GM19395 (cell line): Measurements from ENCODE around the gene IGSF8.
A peak's percentile ranks its signal among the peaks of the same experiment; 100 is the strongest.

Source experiments
- ATAC-seq: cut with Tn5 transposase; IDR thresholded peaks from one replicate; pipeline ENCODE4 v1.9.1; 2021; ENCODE audit warnings: mild to moderate bottlenecking, moderate library complexity; ENCODE audit not compliant: unreplicated experiment

Gene IGSF8

DNA sequence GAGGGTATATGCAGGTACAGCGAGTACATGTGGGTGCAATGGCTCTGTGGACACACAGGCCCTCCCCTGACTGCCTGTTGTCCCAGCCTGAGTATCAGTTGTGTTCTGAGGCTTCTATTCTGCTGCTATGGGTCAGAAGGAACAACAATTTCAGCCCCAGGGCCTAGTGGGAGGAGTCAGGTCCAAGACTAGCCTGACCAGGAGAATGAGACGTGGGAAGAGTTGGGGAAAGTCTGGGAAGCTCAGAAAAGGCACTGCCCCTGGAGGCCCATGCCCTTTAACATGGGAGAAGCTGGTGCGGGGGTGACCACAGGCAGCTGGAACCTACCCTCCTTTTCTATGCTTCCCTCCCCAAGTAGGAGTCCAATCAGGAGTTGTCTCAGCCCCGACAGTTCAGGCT, 7.7 kb downstream of the IGSF8 start:
- no peak for ATAC-seq

- ATAC-seq, result no peak
Measured at GRCh38 chr1:160089883-160090282, 8.5 kb downstream of the IGSF8 start.

- no peak for ATAC-seq
Measured at GRCh38 chr1:160087118-160087662, 11.2 kb downstream of the IGSF8 start.

DNA sequence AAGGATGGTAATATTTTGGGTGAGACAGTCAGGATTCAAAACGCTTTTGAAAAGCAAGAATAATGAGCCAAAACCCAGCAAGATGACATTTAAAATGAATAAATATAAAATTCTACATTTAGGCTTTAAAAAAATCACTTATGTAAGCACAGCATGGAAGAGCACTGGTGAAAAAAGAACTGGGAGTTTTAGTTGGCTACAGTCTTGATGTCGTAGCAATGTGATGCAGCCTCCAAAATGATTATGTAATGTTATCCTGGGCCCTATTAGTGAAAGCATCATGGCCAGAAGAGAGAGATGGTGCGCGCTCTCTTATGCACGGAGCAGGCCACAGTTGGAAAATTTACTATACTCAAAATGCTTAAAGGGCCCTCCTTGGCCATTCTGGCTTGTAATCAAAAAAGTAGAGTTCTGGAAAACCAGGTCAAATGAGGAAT, 11.9 kb downstream of the IGSF8 start:
- no peak for ATAC-seq

GRCh38 chr1:160085686-160086455, 12.5 kb downstream of the IGSF8 start:
- no peak for ATAC-seq

DNA sequence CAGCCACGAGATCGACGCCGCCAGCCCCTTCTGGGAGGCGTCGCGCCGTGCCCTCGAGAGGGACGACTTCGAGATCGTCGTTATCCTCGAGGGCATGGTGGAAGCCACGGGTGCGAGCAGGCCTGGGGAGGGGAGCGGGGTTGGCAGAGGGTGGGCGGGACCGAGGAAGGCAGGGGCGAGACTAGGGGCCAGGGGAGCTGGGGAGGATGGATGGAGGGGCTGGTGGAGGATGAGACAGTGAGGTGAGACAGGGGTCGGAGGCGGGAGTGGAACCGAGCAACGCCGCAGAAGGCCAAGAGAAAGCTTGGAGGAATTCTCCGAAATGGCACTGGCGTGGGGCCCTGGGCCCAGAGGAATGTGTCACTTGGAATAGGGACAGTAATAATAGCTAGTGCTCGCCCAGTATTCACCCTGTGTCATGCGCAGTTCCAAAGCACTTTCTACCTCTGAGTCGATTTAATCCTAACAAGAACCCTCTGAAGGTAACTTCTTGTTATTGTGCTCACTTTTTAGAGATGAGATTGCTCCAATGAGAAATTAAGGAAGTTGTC, 13.6 kb downstream of the IGSF8 start:
- no peak for ATAC-seq

DNA sequence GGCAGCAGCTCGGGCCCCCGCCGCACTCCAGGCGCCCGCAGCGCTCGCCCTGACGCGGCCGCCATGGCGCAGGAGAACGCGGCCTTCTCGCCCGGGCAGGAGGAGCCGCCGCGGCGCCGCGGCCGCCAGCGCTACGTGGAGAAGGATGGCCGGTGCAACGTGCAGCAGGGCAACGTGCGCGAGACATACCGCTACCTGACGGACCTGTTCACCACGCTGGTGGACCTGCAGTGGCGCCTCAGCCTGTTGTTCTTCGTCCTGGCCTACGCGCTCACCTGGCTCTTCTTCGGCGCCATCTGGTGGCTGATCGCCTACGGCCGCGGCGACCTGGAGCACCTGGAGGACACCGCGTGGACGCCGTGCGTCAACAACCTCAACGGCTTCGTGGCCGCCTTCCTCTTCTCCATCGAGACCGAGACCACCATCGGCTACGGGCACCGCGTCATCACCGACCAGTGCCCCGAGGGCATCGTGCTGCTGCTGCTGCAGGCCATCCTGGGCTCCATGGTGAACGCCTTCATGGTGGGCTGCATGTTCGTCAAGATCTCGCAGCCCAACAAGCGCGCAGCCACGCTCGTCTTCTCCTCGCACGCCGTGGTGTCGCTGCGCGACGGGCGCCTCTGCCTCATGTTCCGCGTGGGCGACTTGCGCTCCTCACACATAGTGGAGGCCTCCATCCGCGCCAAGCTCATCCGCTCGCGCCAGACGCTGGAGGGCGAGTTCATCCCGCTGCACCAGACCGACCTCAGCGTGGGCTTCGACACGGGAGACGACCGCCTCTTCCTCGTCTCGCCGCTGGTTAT, 14.2 kb downstream of the IGSF8 start:
- peak; percentile 57 for ATAC-seq

DNA sequence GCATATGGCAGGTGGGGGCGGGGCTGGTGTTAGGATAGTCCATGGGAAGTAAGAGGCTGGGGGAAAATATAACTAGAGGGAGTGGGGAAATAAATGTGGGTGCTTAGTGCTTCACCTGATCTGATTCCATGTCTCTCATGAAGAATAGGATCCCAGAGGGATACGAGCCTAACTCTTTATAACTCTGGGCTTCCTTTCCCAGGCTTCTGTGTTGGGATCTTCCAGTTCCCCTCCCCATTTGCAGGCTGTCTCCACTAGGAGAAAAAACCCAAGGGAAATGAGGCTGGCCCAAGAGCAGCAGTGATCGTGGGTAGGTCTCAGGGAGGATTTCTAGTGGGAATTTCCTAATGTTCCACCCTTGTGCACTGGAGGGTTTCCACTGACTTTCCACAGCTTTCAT, 15.5 kb downstream of the IGSF8 start:
- no peak for ATAC-seq

- ATAC-seq, result no peak
Measured at GRCh38 chr1:160082487-160082886, 15.9 kb downstream of the IGSF8 start.

- ATAC-seq, result no peak
Measured at GRCh38 chr1:160081261-160081936, 17.0 kb downstream of the IGSF8 start, which contains the start of gene KCNJ9. Gene KCNJ9, plus strand, starts transcription at chr1:160081538. Its CDS starts 2,493 bp downstream, at chr1:160084031.

DNA sequence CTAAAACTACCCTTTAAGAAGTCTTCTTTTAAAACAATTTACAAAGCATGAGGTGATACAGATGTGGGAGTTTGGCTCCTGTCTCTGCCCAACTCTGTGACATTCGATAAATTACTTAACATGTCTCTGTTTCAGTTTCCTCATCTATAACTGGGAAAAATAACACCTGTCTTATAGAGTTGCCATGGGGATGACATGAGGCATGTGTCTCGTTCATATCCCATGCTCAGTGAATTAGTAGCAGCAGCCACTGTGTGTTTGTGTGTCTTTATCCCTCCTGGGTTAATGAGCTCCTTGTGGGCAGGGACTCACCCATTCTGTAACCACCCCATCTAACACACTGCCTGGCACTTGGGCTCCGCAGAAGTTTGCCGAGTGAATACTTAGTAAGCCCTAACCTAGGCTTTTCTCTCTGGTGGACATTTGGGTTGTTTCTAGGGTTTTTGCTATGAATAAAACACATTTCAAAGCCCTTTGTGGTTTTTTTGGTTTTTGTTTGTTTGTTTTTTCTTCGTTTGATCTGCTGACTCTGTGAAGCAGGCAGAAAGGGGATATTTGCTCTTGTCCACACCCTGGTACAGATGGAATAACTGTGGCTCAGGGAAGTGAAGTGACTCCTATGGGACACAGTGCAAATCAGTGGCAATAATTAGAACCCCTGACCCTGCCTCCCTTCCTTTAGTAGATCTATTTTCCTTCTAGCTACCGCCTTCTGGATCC, 17.9 kb downstream of the IGSF8 start:
- no peak for ATAC-seq

GRCh38 chr1:160079448-160079847, 19.0 kb downstream of the IGSF8 start:
- ATAC-seq, result no peak

DNA sequence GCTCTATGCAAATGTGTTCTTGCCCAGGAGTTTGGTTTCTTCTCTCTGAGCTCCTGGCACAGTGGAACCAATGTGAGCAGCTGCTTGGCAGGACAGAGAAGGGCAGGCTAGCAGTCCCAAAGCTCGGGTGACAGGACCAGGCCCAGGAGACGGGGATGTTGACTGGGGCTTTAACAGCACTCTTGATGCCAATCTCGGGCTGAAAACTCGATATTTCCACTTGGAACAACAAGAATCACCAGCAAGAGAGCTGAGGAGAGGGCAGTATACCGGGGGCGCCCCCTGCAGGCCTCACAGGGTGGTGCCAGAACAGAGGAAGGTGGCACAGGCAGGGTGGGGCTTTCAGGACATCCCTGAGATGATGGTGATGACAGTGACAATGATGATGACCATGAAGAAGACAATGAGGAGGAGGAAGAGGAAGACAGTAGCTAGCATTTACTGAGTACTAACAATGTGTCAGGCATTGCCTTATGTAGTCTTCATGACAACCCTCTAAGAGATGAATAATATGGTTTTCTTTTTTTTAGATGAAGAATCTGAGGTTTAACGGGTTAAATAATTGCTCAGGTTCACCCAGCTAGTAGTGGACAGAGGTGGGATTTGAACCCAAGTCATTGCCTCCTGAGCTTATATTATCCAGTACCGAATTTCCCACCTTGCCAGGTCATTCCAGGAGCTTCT, 19.8 kb downstream of the IGSF8 start:
- ATAC-seq, result no peak

- no peak for ATAC-seq
Measured at GRCh38 chr1:160077486-160077885, 20.9 kb downstream of the IGSF8 start.

- no peak for ATAC-seq
Measured at GRCh38 chr1:160076295-160076694, 22.1 kb downstream of the IGSF8 start.

GRCh38 chr1:160075836-160076235, 22.6 kb downstream of the IGSF8 start:
- ATAC-seq, result no peak

DNA sequence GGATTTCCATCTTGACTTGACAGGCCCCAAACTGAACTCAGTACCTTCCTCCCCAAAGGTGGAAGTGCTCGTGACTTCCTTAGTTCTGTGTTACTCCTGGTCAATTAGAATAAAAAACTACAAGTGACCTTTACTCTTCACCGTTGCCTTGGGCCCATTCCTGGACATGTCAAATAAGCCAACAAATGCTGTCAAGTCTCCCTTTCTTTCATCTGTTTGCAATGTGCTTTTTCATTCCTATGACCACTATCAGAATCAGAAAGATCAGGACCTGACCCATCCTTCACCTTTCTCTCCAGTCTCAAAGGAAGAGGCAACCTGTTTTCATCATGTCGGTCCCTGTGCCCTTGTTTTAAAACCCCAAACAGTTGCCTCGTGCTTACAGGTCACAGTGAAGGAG, 23.6 kb downstream of the IGSF8 start:
- ATAC-seq, result no peak

GRCh38 chr1:160071289-160071688, 27.1 kb downstream of the IGSF8 start:
- ATAC-seq, result no peak

DNA sequence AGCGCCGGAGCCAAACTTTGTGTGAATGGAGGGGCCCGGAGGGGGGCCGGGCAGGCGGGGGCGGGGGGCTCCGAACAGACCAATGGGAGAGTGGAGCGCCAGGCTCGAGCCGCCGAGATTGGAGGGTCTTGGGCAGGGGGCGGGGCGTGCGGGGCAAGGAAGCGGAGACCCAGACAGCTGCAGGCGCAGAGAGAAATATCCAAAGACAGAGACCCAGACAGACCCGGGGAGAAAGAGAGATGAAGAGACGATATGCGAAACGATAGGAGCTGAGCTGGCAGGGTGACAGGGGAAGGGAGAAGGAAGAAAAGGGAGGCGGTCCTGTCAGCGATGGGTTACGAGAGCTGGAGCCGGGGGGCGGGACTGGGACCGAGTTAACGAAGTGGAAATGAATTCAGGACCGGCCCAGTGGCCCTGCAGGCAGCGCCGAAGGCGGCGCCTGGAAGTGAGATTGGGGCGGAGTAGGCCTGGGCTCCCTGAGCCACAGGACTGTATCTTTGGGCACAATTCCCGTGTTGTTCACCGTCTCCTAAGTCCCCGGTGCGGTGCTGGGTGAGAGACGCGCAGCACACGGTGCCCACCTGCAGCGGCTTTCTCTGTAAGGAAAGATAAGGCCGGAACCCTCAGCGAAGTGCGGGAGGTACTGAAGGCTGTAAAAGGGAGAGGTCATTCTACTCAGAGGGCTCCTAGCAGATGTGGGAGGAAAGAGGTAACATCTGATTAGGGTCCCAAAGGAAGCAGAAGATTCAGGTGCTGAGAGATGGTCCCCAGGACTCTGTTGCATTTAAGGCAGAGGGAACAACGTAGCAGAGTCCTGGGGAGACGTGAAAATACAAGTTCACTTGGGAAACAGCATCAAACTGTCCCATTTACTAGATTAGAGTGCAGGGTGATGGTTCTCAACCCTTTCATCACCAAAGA, 27.9 kb downstream of the IGSF8 start:
- peak; percentile 45 for ATAC-seq
